Skeletal muscle cell (primary cell): Measurements from ENCODE around the gene ID4.
A peak's percentile ranks its signal among the peaks of the same experiment; 100 is the strongest.

ENCODE experiments used
- DNase-seq: peaks from one replicate; pipeline ENCODE4 v3.0.0-alpha.2; 2010; ENCODE audit warnings: low read depth
- H3K4me3 ChIP-seq: 2 replicates; pipeline ENCODE4 v1.5.1; 2011; ENCODE audit warnings: low read depth, mild to moderate bottlenecking, control low read depth, low read length, moderate library complexity

The ID4 gene, protein sequence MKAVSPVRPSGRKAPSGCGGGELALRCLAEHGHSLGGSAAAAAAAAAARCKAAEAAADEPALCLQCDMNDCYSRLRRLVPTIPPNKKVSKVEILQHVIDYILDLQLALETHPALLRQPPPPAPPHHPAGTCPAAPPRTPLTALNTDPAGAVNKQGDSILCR

DNA sequence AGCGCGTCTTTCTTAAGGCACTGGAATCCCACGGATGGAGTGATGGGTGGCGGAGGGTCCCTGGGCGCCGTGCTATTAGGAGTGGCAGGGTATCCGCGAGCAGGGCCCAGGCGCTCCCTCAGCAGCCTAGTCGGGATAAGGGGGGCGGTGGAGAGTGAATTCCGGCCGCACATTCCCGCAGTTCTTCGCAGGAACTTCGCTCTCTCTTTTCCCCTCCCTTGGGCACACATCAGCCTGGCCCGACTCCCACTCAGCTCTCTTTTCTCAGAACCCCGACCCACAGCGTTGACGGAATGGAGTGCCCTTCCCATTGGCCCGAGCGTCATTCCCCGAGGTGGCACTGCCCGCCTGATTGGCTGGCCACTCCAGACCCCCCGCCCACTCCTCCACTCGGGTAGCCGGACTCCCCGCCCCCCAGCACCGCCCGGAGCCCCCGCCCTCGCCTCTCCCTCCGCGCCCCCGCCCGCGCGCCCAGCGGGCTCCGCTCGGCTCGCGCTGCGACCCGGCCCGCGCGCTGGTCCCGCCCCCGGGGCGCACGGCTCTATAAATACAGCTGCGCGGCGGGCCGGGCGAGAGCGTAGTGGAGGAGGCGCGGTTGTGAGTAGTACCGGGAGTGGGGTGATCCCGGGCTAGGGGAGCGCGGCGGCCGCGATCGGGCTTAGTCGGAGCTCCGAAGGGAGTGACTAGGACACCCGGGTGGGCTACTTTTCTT lies at the start of gene ID4:
TSS of gene ID4 (plus strand) at position 572 of the 712 bp plus-strand sequence. CDS start 385 bp downstream, outside the sequence.
- peak within 1 kb of the TSS; percentile 75 for H3K4me3 ChIP-seq
- peak; percentile 94 for DNase-seq

DNA sequence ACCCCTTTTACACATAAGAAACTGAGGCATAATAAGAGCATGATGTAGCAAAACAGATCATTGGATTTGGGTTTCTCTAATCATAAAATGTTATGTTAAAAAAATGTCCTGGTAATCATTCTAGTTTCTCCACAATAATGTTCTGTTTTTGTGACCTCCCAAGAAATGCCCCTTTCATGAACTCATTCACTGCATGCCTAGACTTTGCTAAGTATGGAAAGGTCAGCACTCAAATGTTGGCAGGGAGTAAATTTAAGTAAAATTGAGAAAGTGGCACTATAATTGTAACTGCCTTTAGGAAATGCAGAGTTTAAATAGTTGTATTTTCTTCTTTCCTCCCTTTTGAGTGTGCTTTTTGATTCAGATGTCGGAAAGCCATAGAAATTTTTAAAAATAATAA lies 48.5 kb upstream of the ID4 start:
- no peak overlapping the region for H3K4me3 ChIP-seq
- DNase-seq: no peak

DNA sequence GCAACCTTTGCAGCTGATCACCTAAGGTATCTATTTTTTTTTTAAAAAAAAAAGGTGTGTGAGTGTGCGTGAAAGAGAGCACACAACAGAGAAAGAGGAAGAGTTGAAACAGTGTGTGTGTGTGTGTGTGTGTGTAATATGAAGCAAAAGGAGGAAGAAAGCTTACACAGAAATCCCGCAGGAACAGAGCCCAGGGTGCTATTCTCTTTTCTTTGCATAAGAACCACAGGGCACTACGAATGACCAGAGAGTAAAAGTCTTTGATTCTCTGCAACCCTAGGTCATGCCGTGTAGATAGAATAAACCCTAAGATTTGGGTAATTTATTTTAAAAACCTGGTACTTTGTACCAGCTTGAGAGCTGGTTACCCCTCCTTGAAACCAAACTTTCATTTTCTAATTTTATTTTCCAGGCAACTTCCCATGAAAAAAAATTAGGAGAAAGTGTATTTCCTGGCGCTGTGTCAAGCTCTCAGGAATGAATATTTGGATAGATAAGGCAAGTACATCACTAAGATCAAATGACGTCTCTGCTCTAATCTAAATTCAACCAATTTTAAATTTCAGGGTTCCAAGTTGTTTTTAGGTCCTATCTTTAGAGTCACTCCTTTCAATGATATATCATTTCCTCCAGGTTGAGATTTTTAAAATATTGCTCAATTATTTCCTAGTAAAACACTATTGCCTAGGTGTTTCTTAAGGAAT lies 47.9 kb upstream of the ID4 start:
- DNase-seq: no peak
- no peak overlapping the region for H3K4me3 ChIP-seq

DNA sequence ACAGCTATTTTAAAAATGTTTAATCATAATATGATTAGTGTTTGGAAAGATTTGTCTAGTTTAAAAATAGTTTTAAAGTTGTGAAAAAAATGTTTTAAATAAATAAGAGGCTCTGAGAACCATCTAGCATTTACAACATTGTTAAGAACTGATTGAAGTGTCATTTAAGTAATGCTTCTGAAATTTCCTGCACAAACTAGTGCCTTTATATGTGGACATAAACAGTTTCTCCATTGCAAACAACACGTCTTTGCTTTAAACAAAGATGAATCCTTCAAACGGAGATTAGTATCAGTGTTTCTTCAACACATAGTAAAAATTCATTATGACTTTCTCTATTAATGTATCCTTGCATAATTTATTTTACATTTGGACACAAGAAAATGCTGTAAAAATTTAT lies 45.9 kb upstream of the ID4 start:
- H3K4me3 ChIP-seq: no peak overlapping the region
- no peak for DNase-seq

DNA sequence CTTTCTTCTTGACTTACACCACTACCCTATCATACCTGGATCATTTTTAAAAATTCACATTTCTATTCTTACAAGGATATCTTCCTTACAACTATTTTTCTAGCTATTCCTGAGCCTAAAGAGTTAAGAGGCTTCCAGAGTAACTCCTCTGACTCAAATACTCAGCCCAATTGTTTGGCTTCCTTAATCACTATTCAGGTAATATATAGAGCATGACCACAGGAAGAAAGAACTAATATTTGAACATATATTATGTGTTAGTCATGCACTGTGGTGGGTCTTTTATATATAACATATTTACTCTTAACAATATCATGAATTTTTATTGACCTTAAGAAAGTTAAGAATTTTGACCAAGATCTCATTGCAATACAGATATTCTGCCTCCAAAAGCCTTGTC lies 42.0 kb upstream of the ID4 start:
- no peak overlapping the region for H3K4me3 ChIP-seq
- DNase-seq: no peak

DNA sequence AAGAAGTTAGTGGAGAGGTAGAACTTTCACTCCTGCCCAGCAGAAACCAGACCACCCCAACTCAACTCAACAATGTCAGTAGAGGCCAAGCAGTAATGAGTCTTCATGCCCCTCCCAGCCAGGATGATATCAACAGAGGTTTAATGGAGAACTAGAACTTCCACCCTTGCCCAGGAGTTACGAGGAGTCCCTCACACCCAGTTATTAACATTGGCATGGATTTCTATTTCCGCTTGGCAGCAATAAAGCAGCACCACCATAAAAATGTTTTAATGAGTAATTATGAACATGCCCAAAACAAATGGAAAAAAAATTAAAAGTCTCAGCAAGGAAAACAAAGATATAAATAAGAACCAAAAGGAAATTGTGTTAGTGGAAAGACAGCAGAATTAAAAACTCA lies 40.7 kb upstream of the ID4 start:
- no peak overlapping the region for H3K4me3 ChIP-seq
- DNase-seq: no peak

DNA sequence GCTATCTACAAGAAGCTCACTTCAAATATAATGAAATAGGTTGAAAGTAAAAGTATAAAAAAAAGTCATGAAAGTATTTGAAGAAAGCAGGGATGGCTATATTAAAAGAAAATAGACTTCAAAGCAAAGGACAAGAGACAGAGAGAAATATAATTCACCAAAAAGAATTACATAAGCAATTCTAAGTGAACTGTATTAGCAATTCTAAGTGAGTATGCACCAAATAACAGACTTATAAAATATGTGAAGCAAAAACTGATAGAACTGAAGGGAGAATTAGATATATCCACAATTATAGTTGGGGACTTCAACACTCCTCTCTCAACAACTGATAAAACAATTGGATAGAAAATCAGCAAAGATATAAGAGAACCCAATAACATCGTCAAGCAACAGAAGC lies 38.8 kb upstream of the ID4 start:
- H3K4me3 ChIP-seq: no peak overlapping the region
- no peak for DNase-seq

DNA sequence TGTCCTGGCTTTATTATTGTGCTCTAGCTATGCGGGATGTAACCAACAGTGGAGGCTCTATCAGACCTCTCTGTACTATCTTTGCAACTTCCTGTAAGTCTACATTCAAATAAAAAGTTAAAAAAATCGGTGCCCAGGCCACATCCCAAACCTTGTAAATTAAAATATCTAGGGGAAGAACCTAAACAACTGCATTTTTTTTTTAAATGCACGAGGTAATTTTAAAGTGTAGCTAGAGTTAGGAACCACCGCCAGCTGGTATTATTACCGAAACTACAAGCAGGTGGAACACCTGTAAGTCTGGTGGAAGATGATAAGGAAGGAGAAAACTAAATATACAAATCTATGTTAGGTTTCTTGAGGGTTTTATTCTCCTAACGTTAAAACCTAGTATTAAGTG lies 34.5 kb upstream of the ID4 start:
- no peak for DNase-seq
- no peak overlapping the region for H3K4me3 ChIP-seq

DNA sequence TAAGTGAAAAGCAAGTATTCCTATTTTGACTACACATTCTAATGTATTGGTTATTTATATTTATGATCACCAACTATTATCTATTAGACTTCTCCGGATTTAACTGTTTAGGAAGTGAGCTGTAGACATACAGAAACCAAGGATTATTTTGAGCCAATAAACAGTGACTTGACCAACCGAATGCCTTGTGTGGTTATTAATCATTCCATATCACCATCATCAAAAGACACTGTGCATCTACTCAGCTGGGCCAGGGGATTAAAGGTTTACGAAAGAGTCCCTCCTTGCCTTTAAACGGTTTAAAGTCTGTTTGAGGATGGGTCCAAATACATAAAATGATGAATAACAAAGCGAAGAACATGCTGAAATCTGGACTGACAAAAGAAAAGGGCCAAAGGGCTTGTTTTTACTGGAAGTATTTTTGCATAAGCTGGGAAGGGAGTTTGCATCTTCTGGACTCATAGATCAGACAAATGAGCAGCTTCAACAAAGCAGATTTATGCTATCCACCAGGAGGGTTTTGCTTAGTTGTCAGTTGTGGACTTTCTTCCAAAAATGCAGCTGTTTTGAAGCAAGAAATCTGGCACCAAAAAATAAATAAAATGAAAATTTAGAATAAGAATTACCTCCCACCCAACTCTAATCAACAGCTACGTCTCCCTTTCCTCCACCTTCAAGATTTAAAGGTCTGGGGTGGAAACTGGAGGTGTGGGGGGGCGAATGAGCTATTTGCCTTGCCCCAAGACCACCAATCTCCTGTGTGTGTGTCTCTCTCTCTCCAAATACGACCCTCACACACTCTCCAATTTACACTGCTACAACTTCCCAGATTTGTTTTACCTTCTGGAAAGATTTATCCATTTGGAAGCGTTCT lies 33.6 kb upstream of the ID4 start:
- no peak for DNase-seq
- peak overlapping the region; percentile 73 for H3K4me3 ChIP-seq

DNA sequence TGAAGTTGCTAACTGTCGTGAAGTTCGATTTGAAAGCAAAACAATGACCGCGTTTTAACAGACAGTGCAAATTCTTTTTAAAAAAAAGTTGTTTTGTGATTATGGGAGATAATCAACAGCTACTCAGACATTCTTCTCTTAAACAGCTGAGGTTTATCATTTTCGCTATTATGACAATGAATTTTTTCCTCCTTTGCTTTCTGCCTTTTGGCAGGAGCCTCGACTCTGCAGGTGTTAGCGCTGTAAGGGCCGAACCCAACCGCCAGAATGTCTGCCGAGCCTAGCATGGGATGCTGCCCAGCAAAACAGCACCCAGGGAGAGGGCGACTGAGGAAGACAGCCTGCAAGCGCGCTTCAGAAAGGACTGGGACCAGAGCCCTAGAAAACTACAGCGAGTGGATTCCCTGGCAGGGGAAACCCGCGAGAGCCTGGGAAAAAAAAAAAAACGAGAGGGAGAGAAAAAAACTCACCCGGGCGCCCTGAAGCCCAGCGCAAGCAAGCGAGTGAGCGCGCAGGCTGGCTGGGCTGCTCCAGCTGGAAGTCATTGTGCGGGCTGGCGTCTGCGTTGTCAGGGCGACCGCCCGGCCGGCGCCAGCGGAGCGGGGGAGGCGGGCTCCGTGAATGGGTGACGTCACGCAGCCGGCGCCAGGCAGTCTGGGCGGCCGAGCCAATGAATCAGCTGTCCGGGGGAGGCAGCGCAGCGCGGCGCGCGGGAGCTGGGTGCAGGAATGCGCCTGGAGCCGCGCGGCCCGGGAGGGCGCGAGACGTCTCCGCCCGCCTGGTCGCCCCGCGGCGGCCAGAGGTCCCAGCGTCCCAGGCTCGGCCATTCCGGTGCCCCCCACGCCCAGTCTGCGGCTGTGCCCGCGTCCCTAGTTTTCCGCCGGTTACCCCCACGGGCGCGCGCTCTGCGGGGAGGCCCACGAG lies 32.7 kb upstream of the ID4 start:
- peak overlapping the region; percentile 73 for H3K4me3 ChIP-seq
- DNase-seq: peak; percentile 91

DNA sequence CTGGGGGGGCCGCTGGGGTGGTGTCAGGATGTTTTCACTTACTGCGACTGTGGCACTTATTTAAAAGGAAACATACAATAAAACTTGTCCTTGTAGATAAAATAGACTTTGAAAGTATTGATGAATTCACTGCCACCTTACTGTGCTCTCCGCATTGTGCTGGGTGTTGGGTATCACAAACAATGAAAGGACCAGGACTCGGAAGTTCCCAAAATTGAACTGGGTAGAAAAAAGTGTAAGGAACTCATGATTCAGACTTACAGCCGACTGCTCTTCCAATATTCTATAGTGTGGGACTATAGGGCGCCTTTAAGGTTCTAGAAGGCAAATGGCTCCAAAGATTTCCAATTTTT lies 32.1 kb upstream of the ID4 start:
- H3K4me3 ChIP-seq: peak overlapping the region; percentile 73
- DNase-seq: no peak

DNA sequence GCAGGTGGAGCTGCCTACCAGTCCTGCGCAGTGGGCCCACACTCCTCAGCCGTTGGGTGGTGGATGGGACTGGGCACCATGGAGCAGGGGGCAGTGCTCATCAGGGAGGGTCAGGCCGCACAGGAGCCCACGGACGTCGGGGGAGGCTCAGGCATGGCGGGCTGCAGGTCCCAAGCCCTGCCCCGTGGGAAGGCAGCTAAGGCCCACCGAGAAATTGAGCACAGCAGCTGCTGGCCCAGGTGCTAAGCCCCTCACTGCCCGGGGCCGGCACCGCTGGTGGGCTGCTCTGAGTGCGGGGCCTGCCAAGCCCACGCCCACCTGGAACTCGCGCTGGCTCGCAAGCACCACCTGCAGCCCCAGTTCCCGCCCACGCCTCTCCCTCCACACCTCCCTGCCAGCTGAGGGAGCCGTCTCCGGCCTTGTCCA lies 30.2 kb upstream of the ID4 start:
- DNase-seq: no peak
- H3K4me3 ChIP-seq: no peak overlapping the region

DNA sequence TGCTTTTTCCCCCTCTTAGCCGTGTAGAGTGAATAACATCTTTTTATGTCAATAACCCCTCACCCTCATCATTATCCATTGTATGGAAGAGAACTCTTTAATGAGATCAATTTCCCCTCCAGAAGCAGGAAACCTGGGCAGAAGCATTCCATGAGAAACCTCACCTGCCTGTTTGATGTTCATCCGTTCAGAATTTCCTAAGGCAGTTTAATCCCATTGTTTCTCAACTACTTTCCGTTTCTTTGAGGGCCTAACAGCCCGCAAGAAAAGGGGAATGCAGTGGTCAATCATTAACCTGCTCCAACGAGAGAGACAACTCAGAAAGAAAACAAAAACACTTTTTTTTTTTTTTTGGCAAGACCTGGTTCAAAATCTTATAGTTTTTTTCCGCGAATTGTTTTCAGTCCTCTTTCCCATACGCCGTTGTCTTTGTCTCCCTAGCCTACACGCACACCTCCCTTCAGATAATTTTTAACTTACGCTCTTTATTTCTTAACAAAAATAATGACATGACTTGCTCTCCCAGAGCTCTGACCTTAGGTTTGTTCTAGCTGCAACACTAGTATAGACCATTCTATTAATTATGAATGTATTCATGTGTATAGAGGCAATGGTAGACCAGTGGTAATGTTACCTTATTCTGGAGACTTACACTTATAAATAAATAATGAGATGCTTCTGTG lies 25.6 kb upstream of the ID4 start:
- no peak for DNase-seq
- H3K4me3 ChIP-seq: no peak overlapping the region

DNA sequence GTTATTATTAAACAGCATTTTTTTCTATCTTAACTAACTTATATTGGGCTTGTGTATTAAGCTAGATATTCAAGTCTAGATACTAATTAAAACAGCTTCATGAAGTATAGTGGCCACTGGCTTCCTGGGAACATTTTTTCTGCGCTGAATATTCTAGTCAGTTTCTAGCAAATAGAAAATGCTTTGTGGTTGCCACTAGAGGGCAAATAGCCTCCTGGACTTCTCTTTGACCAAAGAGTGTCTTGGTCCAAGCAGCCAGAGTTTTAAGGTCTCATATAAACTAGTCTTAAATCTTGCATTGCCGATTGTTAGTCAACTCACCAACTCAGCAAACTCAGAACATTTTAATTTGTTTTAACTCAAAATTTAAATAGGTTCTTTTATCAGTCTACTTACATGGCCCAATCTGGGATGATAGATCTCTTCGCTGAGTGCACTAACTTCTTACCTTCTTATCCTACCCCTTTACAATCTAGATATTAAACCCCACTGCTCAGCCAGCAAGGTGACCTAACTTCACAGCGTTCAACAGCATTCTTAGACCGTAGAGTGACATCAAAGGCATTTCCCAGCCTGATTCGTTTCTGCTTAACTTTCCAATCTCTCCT lies 24.6 kb upstream of the ID4 start:
- H3K4me3 ChIP-seq: no peak overlapping the region
- DNase-seq: no peak

DNA sequence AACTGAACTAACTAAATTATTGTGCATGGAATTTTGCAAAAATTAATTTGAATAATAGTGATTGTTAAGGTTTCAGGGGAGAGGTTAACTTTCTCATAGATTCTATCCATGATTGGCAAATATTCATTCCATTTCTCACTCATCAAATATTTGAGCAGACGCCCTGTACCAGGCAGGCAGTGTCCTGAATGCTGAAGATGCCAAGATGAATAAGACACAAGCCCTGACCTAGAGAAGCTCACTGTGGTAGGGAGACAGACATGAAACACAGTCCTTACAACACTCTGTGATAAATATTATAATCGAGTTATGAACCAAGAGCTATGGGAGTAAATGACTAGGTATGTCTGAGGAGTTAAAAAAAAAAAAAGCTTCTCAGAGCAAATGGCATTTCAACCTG lies 18.4 kb upstream of the ID4 start:
- DNase-seq: no peak
- no peak overlapping the region for H3K4me3 ChIP-seq

DNA sequence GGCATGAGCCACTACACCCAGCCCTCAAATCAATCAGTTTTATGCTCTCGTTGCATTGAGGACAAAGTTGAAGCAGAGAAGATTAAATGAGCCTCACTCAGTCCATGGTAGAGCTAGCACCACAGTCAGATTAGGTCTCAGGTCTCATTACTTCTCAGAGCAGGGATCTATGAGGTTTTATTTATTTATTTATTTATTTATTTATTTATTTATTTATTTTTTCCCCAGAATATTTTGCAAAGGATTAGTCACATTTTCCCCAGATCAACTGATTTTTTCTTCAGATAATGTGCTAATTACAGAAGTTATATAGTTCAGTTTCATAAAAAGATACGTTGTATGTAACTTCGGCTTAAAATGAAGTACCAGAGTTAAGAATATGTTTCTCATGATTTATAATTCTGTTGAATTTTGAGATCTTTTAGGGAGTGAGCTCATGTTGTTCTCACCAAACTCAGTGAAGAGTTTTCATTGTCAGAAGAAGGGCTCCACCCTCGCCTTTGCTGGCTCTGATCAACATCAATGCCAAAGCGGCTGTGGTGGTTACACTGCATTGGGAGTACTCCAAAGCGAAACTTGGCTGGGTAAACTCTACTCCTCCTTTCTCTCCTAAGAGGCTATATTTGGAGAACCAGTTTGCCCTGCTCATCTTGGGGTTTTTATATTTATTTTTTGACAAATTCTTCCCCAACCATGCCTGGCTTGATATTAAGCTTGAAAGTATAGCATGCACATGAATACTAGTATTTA lies 12.9 kb upstream of the ID4 start:
- no peak overlapping the region for H3K4me3 ChIP-seq
- DNase-seq: no peak

DNA sequence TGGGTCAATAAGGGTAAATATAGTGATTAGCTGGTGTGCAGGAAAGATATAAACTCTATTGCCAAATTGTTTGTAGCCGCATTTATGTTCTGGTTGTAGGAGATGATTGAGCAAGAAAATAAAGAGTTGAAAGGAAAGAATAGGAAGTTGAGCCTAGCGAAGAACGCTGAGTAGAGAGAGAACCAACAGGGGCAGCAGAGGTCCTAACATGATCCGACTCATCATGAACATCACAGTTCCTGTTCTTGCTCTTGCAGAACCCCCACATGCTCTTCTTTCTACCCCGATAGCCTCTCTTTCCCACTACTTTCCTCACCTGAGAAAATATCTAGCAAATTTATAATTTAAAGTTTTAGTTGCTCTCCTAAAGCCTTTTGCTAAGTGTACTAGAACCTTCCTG lies 9.9 kb upstream of the ID4 start:
- no peak for DNase-seq
- H3K4me3 ChIP-seq: no peak overlapping the region
